MCF 10A (cell line): ENCODE results near the gene CAMTA1. TPM values are rescaled to one million over a fixed set of nuclear protein-coding genes. Genes with fewer than 3 reads are reported as not detected.

Source experiments
- BruUV-seq: library from RNA; stranded (reverse); fragments of 400-500 nt; replicated peaks from 2 replicates; lab custom pipeline; 2021; lab: Mats Ljungman, UMichigan
- CTCF ChIA-PET: fragments of 300-600 bp; sonication (Branson Sonifier 250); formaldehyde crosslinking; extraction: SDS; loops from one replicate; lab custom pipeline; 2021; ENCODE audit warnings: antibody characterized with exemption, inconsistent platforms; lab: Yijun Ruan, JAX
- POLR2A ChIA-PET: fragments of 300-600, 350-650 bp; sonication (Branson Sonifier 250); formaldehyde crosslinking; extraction: SDS; loops from one replicate; lab custom pipeline; 2020; ENCODE audit warnings: antibody characterized with exemption, inconsistent platforms; lab: Yijun Ruan, JAX
- DNase-seq: peaks from one replicate; pipeline ENCODE4 v3.0.0-alpha.2; 2018; ENCODE audit not compliant: unreplicated experiment
- H3K27ac Mint-ChIP-seq: one replicate; pipeline ENCODE4 v1.8.0; 2022; ENCODE audit warnings: mild to moderate bottlenecking, low read depth, mixed read lengths; ENCODE audit not compliant: unreplicated experiment
- H3K27me3 Mint-ChIP-seq: one replicate; pipeline ENCODE4 v1.8.0; 2022; ENCODE audit warnings: mixed read lengths; ENCODE audit not compliant: insufficient read depth, unreplicated experiment
- H3K36me3 Mint-ChIP-seq: one replicate; pipeline ENCODE4 v1.8.0; 2022; ENCODE audit warnings: mild to moderate bottlenecking, moderate library complexity, mixed read lengths; ENCODE audit not compliant: insufficient read depth, unreplicated experiment
- H3K4me1 Mint-ChIP-seq: one replicate; pipeline ENCODE4 v1.8.0; 2022; ENCODE audit warnings: mixed read lengths; ENCODE audit not compliant: insufficient read depth, unreplicated experiment
- H3K4me3 Mint-ChIP-seq: one replicate; pipeline ENCODE4 v1.8.0; 2022; ENCODE audit warnings: mild to moderate bottlenecking, moderate library complexity, mixed read lengths; ENCODE audit not compliant: unreplicated experiment
- H3K9me3 Mint-ChIP-seq: one replicate; pipeline ENCODE4 v1.8.0; 2022; ENCODE audit warnings: mixed read lengths; ENCODE audit not compliant: unreplicated experiment
- CTCF ChIP-seq: fragments of 200-600 bp; IDR thresholded peaks from one replicate; pipeline ENCODE4 v1.8.0; 2022; ENCODE audit warnings: antibody characterized with exemption, mild to moderate bottlenecking; ENCODE audit not compliant: unreplicated experiment
- intact Hi-C: fragments of 100-400 bp; cut with micrococcal nuclease; formaldehyde crosslinking; loops from 2 replicates; pipeline ENCODE4 v1.14.1; 2022
- total RNA-seq: library from RNA; stranded (reverse); gene quantifications from 2 replicates; pipeline ENCODE4 v1.2.3, GENCODE V29; 2022

Gene CAMTA1
- total RNA-seq, 1 experiment from 2014 or later: 74.1 TPM

GRCh38 chr1:7104339-7104738, 319.1 kb downstream of the CAMTA1 start:
- Mint-ChIP-seq H3K27ac (no peak overlapping the region), H3K9me3 (no peaks in the 10 kb centered on the region), H3K4me1 (no peaks in the 10 kb centered on the region), H3K36me3 (peaks cover 5% of the 10 kb centered on the region), H3K27me3 (peaks cover 14% of the 10 kb centered on the region), H3K4me3 (no peak overlapping the region)
- ChIA-PET POLR2A (interaction anchor here (0.7 kb wide), 1 partner anchor 29 kb away, joined by 4 read pairs; no protein-coding TSS in a partner anchor), CTCF (no interaction called here)
- no peak for DNase-seq
- no peak for TF ChIP-seq CTCF
- no TSS peak for BruUV-seq
- intact Hi-C loops: no loop called here

GRCh38 chr1:7105269-7105668, 320.0 kb downstream of the CAMTA1 start:
- Mint-ChIP-seq H3K4me1 (no peaks in the 10 kb centered on the region), H3K36me3 (no peaks in the 10 kb centered on the region), H3K9me3 (no peaks in the 10 kb centered on the region), H3K27ac (no peak overlapping the region), H3K4me3 (no peak overlapping the region), H3K27me3 (peaks cover 6% of the 10 kb centered on the region)
- no peak for TF ChIP-seq CTCF
- no TSS peak for BruUV-seq
- POLR2A ChIA-PET: no interaction called here
- no peak for DNase-seq
- CTCF ChIA-PET: no interaction called here
- intact Hi-C loops: no loop called here

GRCh38 chr1:7106442-7107108, 321.3 kb downstream of the CAMTA1 start:
- ChIA-PET POLR2A (no interaction called here), CTCF (no interaction called here)
- no peaks in the 10 kb centered on the region for H3K27me3 Mint-ChIP-seq
- no peaks in the 10 kb centered on the region for H3K36me3 Mint-ChIP-seq
- no peak overlapping the region for H3K4me3 Mint-ChIP-seq
- no peak for TF ChIP-seq CTCF
- no TSS peak for BruUV-seq
- intact Hi-C loops: no loop called here
- no peak overlapping the region for H3K27ac Mint-ChIP-seq
- no peaks in the 10 kb centered on the region for H3K4me1 Mint-ChIP-seq
- no peaks in the 10 kb centered on the region for H3K9me3 Mint-ChIP-seq
- no peak for DNase-seq

GRCh38 chr1:7107109-7107830, 322.0 kb downstream of the CAMTA1 start:
- no peaks in the 10 kb centered on the region for H3K36me3 Mint-ChIP-seq
- ChIA-PET POLR2A (no interaction called here), CTCF (interaction anchor here (0.6 kb wide), 1 partner anchor 9 kb away, joined by 3 read pairs; no protein-coding TSS in a partner anchor)
- no peaks in the 10 kb centered on the region for H3K27me3 Mint-ChIP-seq
- H3K4me3 Mint-ChIP-seq: no peak overlapping the region
- TF ChIP-seq CTCF: no peak
- intact Hi-C loops: no loop called here
- no peaks in the 10 kb centered on the region for H3K4me1 Mint-ChIP-seq
- H3K27ac Mint-ChIP-seq: no peak overlapping the region
- no peak for DNase-seq
- BruUV-seq: no TSS peak
- no peaks in the 10 kb centered on the region for H3K9me3 Mint-ChIP-seq
